Thyroid gland (tissue), 4 donors: ENCODE results near the gene ANXA7. TPM values are rescaled to one million over a fixed set of nuclear protein-coding genes. Genes with fewer than 3 reads are reported as not detected.

Source experiments
- DNase-seq, 2 donors: peaks; one replicate each; pipeline ENCODE4 v3.0.0-alpha.2; 2019
- H3K27ac ChIP-seq, 3 donors: fragments of 200-600 bp; sonication (generic); 1 replicate in 2 of 3; 2 replicates in 1 of 3; pipeline ENCODE4 v1.5.1; 2016 to 2019; ENCODE audit warnings: mild to moderate bottlenecking in 1 of 3, moderate library complexity in 1 of 3
- H3K27me3 ChIP-seq: fragments of 200-600 bp; sonication (generic); one replicate; pipeline ENCODE4 v1.5.1; 2019
- H3K36me3 ChIP-seq, 2 donors: fragments of 200-600 bp; sonication (generic); one replicate each; pipeline ENCODE4 v1.5.1; 2016 to 2019
- H3K4me1 ChIP-seq, 2 donors: fragments of 200-600 bp; sonication (generic); one replicate each; pipeline ENCODE4 v1.5.1; 2017 to 2019
- H3K4me3 ChIP-seq, 3 donors: fragments of 200-600 bp; sonication (generic); replicated peaks in 1 of 3; 1 replicate in 2 of 3; 2 replicates in 1 of 3; pipeline ENCODE4 v1.5.1; 2016; ENCODE audit warnings: mild to moderate bottlenecking in 1 of 3
- H3K9me3 ChIP-seq: fragments of 200-600 bp; sonication (generic); one replicate; pipeline ENCODE4 v1.5.1; 2017
- POLR2A ChIP-seq, 2 donors: fragments of 450-650 bp; IDR thresholded peaks; one replicate each; pipeline ENCODE4 v1.6.1; 2017; ENCODE audit warnings: antibody characterized with exemption in 2 of 2, mild to moderate bottlenecking in 2 of 2, moderate library complexity in 1 of 2
- WGBS, 2 donors: methylation state at CpG; one replicate each; pipeline ENCODE4 v1.1.5; 2017; 5-methylcytosine and 5-hydroxymethylcytosine counted together
- intact Hi-C: fragments of 100-400 bp; cut with DNase I; formaldehyde crosslinking; loops from one replicate; pipeline ENCODE4 v1.15.1; 2023
- total RNA-seq, 4 donors: library from RNA; depleted of rRNA; stranded (reverse); fragments of >200 nt; gene quantifications; one replicate each; pipeline ENCODE4 v1.2.3, GENCODE V29; 2016
- TF ChIP-seq, protein P1 (sequence below), 6 experiments: fragments of 200-600 bp in 3 of 6; fragments of 450-650 bp in 3 of 6; sonication (generic) in 3 of 6; IDR thresholded peaks; one replicate each; pipeline ENCODE4 v1.5.1; 2016 to 2019; ENCODE audit warnings: antibody characterized with exemption in 6 of 6, mild to moderate bottlenecking in 2 of 6, inconsistent platforms in 1 of 6, moderate library complexity in 1 of 6

ANXA7 gene
- total RNA-seq, 4 donors from 2014 or later = 128 to 222 (median 167) TPM

DNA sequence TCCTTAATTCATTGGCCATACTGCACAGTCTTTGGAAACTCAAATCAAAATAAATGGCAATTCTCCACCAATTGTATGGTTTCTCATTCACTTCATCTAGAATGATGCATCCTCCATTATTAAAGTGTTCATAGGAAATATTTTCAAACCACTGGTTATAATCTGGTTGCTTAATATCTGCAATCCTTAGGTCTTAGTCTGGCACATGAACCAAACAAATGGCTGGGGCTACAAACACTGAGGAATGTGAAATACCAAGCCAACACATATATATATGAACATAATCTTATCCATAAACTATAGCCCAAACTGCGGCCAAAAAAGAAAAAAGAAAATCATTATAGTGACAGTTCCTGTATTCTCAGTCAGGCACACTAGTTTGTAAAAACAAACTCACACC lies 25.2 kb upstream of the ANXA7 start:
- 95 to 97% methylated on average over 1 of the region's 1 CpG for whole genome bisulfite sequencing, 2 donors
- peaks cover 0 to 6% of the 10 kb centered on the region in 2 donors for H3K36me3 ChIP-seq
- TF ChIP-seq, protein P1, sequence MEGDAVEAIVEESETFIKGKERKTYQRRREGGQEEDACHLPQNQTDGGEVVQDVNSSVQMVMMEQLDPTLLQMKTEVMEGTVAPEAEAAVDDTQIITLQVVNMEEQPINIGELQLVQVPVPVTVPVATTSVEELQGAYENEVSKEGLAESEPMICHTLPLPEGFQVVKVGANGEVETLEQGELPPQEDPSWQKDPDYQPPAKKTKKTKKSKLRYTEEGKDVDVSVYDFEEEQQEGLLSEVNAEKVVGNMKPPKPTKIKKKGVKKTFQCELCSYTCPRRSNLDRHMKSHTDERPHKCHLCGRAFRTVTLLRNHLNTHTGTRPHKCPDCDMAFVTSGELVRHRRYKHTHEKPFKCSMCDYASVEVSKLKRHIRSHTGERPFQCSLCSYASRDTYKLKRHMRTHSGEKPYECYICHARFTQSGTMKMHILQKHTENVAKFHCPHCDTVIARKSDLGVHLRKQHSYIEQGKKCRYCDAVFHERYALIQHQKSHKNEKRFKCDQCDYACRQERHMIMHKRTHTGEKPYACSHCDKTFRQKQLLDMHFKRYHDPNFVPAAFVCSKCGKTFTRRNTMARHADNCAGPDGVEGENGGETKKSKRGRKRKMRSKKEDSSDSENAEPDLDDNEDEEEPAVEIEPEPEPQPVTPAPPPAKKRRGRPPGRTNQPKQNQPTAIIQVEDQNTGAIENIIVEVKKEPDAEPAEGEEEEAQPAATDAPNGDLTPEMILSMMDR (IDR thresholded peaks at IDR 0.05) = no peak
- TF ChIP-seq POLR2A (IDR thresholded peaks at IDR 0.05) = no peak

DNA sequence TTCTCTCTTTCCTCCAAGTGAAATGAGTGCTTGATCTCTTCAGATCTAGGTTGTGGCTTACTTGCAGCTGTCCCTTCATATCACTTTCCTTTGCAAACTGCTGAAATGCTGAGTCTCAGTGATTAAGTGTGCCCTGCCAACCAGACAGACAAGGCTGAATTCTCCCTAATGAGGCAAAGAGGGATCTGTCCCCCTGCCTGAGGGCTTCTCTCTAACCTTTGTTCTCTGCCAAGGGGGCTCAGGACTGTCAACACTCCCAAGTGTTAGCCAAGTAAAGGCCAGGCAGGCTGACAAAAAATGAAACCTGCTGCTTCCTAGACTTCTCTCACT lies 19.6 kb upstream of the ANXA7 start, which contains the start of gene MSS51:
MSS51 (minus strand) TSS at position 24 of the 330 bp plus-strand sequence. CDS start 5,277 bp downstream, outside the sequence.
- no peak for DNase-seq
- no peaks in the 10 kb centered on the region for H3K9me3 ChIP-seq
- TF ChIP-seq, protein P1 (IDR thresholded peaks at IDR 0.05) = no peak
- no peak for TF ChIP-seq POLR2A (IDR thresholded peaks at IDR 0.05)
- intact Hi-C loops = no loop called here
- peaks cover 0 to 6% of the 10 kb centered on the region in 2 donors for H3K36me3 ChIP-seq
- no peaks in the 10 kb centered on the region for H3K4me1 ChIP-seq
- no peaks in the 10 kb centered on the region for H3K27me3 ChIP-seq
- no peak within 1 kb of the TSS for H3K27ac ChIP-seq
- no peak within 1 kb of the TSS for H3K4me3 ChIP-seq

More for the DNA sequence above, 25.2 kb upstream of the ANXA7 start:
- H3K9me3 ChIP-seq = no peaks in the 10 kb centered on the region
- DNase-seq = no peak
- no peaks in the 10 kb centered on the region for H3K4me1 ChIP-seq
- H3K27ac ChIP-seq = no peak overlapping the region
- intact Hi-C loops = no loop called here
- no peak overlapping the region for H3K4me3 ChIP-seq
- H3K27me3 ChIP-seq = no peaks in the 10 kb centered on the region

DNA sequence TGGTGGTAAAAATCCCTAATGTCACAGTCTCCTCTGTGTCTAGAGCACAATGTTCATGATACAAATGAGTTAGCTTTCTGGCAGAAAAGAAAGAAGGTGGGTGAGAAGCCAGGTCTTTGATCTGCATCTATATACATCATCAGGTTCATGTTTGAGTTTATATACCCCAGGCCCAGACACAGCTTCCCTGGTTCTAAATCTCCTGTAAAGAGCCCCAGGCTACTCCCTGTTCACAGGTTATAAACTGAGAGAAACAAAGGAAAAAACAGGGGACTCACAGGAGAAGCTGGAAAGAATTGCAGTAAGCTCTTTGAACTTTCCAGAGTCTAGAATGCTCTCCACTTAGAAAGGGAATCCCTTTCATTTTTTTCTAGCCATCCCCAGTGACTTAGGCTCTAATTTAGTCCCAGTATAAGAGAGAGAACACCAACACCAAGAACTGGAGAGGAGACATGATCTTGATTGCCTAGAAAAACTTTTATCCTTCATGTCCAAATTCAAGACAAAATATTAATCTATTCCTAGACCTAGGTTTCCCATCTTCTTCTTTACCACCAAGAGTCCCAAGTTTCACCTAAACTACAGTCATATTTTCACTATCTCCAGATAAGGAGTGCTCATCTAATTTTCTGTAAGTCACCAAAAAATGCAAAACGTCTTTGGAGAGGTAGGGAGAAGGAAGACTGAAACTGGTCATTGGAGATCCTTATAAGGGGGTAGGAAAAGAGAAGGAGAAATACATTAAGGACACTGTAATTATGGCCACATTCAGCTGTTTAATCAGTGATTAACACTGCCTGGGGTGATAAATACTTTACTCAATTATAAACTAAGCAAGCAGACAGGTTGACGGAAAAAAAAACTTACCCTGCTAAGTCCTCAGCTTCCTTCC lies 19.0 kb upstream of the ANXA7 start:
- DNase-seq = no peak
- H3K27ac ChIP-seq = no peak overlapping the region
- TF ChIP-seq, protein P1 (IDR thresholded peaks at IDR 0.05) = no peak
- no peak for TF ChIP-seq POLR2A (IDR thresholded peaks at IDR 0.05)
- no peaks in the 10 kb centered on the region for H3K27me3 ChIP-seq
- no peaks in the 10 kb centered on the region for H3K4me1 ChIP-seq
- H3K9me3 ChIP-seq = no peaks in the 10 kb centered on the region
- peaks cover 0 to 8% of the 10 kb centered on the region in 2 donors for H3K36me3 ChIP-seq
- no peak overlapping the region for H3K4me3 ChIP-seq
- 77 to 83% methylated on average over 2 of the region's 2 CpGs for WGBS, 2 donors
- intact Hi-C loops = no loop called here

DNA sequence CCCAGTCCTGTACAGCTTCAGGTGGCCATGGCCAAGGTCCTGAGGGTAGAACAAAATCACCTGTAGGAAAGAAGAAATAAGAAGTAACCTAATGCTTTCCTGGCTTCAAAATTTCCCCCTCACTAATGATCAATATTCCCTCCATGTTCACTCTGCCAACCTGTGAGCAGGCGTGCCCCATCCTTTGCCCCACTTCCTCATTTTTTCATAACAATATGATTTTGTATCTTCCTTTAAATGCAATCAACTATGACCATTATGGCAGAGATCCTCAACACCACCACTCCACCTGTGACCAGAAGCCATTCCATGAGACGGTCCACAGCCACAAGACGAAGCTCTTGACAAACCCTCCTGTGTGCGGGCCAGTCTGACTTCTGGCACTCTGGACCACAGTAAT lies 12.5 kb upstream of the ANXA7 start:
- Histone ChIP-seq H3K4me1 (no peaks in the 10 kb centered on the region), H3K9me3 (no peaks in the 10 kb centered on the region), H3K36me3 (peaks cover 7 to 31% of the 10 kb centered on the region in 2 donors), H3K27ac (no peak overlapping the region), H3K27me3 (no peaks in the 10 kb centered on the region), H3K4me3 (no peak overlapping the region)
- TF ChIP-seq, protein P1 (IDR thresholded peaks at IDR 0.05) = no peak
- no peak for TF ChIP-seq POLR2A (IDR thresholded peaks at IDR 0.05)
- 93 to 99% methylated on average over 4 of the region's 4 CpGs for WGBS, 2 donors
- DNase-seq = no peak
- intact Hi-C loops = no loop called here

DNA sequence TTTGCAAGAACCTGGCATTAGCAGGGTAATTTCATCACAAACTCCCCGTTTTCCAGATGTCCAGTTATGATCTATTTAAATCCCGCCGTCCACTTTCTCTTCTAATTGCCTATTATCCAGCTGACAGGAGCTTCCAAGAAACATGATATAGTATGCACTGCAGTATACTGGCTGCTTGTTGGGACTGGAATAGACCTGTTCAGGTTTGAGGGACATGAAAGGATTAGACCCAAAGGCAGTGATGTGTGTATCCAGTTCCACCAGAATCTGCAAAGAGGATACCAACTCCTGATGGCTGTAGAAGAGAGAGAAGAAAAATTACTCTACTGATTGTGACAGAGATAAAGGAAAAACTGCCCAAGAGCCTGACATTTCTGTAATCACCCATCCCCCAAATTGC lies 10.6 kb upstream of the ANXA7 start:
- intact Hi-C loops = no loop called here
- 96 to 98% methylated on average over 3 of the region's 3 CpGs for WGBS, 2 donors

More for the DNA sequence above, 10.6 kb upstream of the ANXA7 start:
- Histone ChIP-seq H3K9me3 (no peaks in the 10 kb centered on the region), H3K4me1 (no peaks in the 10 kb centered on the region), H3K36me3 (peaks cover 7 to 31% of the 10 kb centered on the region in 2 donors), H3K4me3 (no peak overlapping the region), H3K27ac (no peak overlapping the region), H3K27me3 (no peaks in the 10 kb centered on the region)
- no peak for DNase-seq
- TF ChIP-seq, protein P1 (IDR thresholded peaks at IDR 0.05) = no peak
- no peak for TF ChIP-seq POLR2A (IDR thresholded peaks at IDR 0.05)
